ENCODE measurements around the gene CECR2.

CECR2 gene

DNA sequence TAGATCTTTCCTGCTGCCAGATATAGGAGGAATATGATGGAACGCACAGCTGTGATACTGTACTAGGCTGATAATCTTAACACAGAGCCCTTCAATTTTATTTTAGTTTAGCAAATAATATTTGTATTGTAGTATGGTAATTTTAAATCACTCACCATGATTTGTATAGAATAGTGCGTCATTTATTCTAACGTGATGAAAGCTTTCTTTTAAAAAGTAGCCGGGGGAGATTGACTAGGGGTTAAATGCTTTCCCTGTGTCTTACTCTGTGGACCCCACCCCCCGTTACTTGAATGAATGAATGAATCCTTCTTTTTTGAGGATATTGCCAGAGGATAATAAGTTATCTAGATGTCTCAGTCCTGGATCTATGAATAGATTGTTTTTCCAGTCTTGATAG, 72.1 kb downstream of the CECR2 start:
- no peak overlapping the region for H3K27ac ChIP-seq

GRCh38 chr22:17443405-17444203, 74.3 kb downstream of the CECR2 start:
- no peak for DNase-seq (ENCODE audit: low read depth, low spot score)
- H3K27ac ChIP-seq, result no peak overlapping the region

More for the DNA sequence above, 72.1 kb downstream of the CECR2 start:
- DNase-seq (ENCODE audit: low read depth, low spot score), result no peak

GRCh38 chr22:17444204-17444504, 74.9 kb downstream of the CECR2 start:
- no peak for DNase-seq (ENCODE audit: low read depth, low spot score)
- H3K27ac ChIP-seq, result no peak overlapping the region

- H3K27ac ChIP-seq, result no peak overlapping the region
- DNase-seq (ENCODE audit: low read depth, low spot score), result no peak
Observed at GRCh38 chr22:17446698-17447097, 77.4 kb downstream of the CECR2 start.

DNA sequence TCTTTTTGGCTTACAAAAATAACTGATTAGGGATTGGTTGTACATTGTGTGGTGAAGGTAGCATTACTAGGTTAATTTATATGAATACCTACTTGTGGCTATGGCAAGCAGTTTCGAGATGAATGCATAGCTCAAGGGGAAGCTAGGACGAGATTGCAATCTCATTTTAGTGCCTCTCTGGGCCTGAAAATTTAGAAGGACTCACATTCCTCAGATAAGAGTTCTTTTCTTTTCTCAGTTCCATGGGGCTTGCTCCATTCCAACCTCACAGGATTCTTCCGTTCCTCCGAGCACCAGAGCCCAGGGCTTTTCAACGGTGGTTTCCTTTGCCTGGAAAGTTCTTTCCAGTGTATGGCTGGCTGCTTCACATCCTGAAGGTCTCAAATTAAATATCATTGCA, 82.1 kb downstream of the CECR2 start:
- no peak overlapping the region for H3K27ac ChIP-seq
- DNase-seq (ENCODE audit: low read depth, low spot score), result no peak

DNA sequence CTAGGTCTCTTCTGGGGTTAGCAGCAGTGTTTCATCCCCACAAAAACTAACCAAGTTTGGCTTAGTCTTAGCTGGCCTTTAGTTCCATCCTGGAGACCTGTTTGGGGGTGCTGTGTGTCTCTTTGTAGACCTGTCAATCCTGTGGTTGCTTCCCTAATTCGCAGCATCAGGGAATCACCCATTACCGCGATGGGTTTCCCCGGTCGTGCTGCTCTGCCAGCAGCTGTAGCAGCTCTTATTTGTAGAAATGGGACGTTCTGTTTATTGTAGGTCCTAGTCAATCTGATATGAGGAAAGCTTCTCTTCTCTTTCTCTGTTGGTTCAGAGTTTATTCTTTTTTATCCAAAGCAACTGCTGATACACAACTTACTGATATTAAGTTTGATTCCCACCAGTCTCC, 91.6 kb downstream of the CECR2 start:
- H3K27ac ChIP-seq, result no peak overlapping the region
- DNase-seq (ENCODE audit: low read depth, low spot score), result no peak

DNA sequence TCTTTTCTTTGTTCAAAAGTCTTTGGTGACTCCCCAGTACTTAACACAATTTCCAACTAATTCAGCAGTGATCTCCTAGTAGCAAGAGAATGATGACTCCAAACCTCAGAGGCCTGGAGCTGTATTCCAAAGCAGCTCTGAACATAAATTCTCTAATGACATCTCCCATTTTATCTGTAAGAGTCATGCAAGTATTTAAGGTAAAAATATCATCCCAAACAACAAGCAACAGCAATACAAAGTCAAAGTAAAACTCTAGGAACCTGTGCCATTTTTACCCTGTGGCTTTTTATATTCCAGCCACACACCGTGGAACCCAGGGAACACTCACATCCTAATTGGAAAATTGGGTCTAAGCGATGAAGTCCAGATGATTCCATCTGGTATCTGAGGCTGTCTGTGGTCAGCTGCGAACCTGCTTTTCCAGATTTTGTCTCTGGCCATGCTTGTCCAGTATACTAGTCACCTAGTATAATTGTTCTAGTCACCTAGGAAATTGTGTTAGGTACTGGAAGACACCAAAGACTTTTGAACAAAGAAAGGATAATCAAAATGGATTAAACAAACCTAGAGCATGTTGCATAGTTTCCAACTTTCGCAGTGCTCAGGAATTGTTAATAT, 101.7 kb downstream of the CECR2 start:
- DNase-seq (ENCODE audit: low read depth, low spot score), result no peak
- no peak overlapping the region for H3K27ac ChIP-seq

GRCh38 chr22:17471886-17472535, 102.8 kb downstream of the CECR2 start:
- no peak for DNase-seq (ENCODE audit: low read depth, low spot score)
- H3K27ac ChIP-seq, result no peak overlapping the region

- no peak for DNase-seq (ENCODE audit: low read depth, low spot score)
- H3K27ac ChIP-seq, result no peak overlapping the region
Observed at GRCh38 chr22:17472932-17473331, 103.7 kb downstream of the CECR2 start.

- H3K27ac ChIP-seq, result no peak overlapping the region
- DNase-seq (ENCODE audit: low read depth, low spot score), result no peak
Observed at GRCh38 chr22:17475318-17476230, 106.3 kb downstream of the CECR2 start.

DNA sequence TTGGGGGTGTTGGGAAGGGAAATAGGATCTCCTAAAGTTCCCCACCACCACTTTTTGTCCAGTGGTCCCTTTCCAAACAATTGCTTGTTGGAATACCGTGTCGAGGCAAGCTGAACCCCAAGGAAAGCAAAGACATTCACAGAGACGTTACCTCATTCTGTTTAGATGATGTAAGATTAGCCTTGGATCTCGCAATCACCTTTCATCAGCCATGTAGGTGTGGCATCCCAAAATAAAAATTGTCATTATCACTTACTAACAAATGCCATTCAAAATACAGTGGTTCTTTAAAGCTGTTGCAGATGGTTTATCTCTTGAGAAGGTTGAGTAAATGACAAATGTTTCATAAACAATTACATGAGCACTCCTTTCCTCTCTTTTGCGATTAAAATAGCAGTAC, 107.6 kb downstream of the CECR2 start:
- no peak overlapping the region for H3K27ac ChIP-seq
- no peak for DNase-seq (ENCODE audit: low read depth, low spot score)

- no peak overlapping the region for H3K27ac ChIP-seq
- DNase-seq (ENCODE audit: low read depth, low spot score), result no peak
Observed at GRCh38 chr22:17477391-17477833, 108.2 kb downstream of the CECR2 start.

DNA sequence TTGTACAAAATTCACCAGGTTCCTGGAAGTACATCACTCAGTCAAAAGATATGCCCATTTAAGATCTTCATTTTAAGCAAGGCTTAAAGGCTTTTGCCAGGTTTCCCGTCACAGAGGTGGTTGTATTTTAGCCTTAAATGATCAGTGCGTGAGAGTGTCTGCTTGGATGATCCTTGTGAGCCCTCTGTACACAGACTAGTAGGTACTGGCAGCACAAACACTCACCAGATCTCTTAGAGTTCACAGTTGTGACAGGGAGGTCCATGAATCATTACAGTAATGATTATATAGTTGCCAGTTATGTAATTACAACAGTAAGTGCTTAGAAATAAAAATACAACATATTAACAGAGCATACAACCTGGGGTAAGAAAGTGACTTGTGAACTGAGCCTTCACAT, 109.9 kb downstream of the CECR2 start:
- no peak for DNase-seq (ENCODE audit: low read depth, low spot score)

DNA sequence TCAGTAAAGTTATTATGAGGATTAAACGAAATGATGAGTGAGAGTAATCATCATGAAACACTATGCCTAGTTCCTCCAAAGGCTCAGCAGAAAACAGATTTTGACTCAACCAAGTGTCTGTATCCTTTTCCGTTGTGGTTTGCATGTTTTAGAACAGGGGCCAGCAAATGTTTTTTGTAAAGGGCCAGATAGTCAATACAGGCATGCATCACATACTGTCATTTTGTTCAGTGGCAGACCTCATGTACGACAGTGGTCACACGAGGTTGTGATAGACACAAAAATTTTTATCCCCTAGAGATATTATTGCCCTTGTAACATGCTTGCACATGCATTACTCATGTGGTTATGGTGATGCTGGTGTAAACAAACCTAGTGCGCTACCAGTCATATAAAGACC, 112.2 kb downstream of the CECR2 start:
- no peak overlapping the region for H3K27ac ChIP-seq
- DNase-seq (ENCODE audit: low read depth, low spot score), result no peak

More for the DNA sequence above, 109.9 kb downstream of the CECR2 start:
- H3K27ac ChIP-seq, result no peak overlapping the region

GRCh38 chr22:17483688-17484372, 114.6 kb downstream of the CECR2 start:
- no peak overlapping the region for H3K27ac ChIP-seq
- DNase-seq (ENCODE audit: low read depth, low spot score), result no peak

DNA sequence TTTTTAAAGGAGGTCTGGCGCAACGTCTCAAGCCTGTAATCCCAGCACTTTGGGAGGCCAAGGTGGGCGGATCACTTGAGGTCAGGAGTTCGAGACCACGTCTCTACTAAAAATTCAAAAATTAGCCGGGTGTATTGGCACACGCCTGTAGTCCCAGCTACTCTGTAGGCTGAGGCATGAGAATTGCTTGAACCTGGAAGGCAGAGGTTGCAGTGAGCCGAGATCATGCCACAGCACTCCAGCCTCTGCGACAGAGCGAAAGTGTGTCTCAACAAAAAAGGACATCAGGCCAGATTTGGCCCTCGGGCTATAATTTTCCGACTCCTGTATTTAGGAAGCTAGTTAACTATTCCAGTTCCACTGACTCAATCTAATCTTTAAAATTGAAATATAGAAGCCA, 115.3 kb downstream of the CECR2 start:
- DNase-seq (ENCODE audit: low read depth, low spot score), result no peak
- H3K27ac ChIP-seq, result no peak overlapping the region

DNA sequence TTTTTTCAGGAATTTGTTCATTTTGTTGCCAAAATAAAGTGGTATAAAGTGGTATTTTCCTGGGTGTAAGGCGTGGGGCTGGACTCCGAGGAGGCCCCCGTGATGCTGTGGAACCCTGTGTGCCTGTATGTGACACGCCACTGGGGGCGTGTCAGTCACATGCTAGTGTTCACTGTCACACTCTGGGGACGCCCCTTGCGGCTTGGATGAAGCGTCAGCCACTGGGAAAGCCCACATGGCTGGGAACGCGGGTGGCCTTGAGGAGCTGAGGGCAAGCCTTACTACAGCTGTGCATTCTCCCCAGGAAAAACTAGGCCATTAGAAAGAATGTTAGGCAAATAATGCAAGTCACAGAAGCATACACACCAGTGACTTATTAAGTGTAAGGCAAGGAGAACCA, 117.1 kb downstream of the CECR2 start:
- no peak for DNase-seq (ENCODE audit: low read depth, low spot score)
- H3K27ac ChIP-seq, result no peak overlapping the region

DNA sequence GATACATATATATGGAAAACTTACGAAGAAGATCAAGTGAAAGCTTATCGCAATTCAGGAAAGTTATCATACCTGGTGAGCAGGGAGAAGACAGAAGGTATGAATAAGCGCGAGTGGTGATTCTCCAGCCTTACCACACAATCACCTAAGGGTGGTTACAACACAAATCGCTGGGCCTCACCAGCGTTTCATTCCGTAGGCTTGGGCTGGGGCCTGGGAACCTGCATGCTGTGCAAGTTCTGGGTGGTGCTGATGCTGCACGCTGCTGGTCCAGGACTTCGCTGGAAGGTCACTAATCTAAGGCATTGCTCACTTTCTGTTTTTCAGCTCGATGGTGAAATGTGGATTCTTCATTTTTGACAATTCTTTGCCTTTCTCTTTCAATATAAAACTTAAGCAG, 117.5 kb downstream of the CECR2 start:
- no peak overlapping the region for H3K27ac ChIP-seq

DNA sequence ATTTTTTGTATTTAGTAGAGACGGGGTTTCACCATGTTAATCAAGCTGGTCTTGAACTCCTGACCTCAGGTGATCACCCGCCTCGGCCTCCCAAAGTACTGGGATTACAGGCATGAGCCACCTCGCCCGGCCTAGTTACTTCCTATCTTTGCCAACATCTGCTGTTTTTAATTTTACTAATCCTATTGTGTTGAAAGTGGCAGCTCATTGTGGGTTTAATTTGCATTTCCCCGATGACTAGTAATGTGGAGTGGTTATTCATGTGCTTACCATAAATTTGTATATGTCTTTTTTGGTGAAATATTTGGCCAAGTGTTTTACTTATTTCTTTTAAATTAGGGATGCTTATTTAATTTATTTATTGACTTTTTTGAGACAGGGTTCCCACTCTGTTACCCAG, 119.8 kb downstream of the CECR2 start:
- H3K27ac ChIP-seq, result no peak overlapping the region
- no peak for DNase-seq (ENCODE audit: low read depth, low spot score)

More for the DNA sequence above, 117.5 kb downstream of the CECR2 start:
- no peak for DNase-seq (ENCODE audit: low read depth, low spot score)

GRCh38 chr22:17491090-17491640, 121.9 kb downstream of the CECR2 start:
- no peak for DNase-seq (ENCODE audit: low read depth, low spot score)
- H3K27ac ChIP-seq, result no peak overlapping the region

Measured in epithelial cell of prostate (primary cell).